ENCODE results near the gene UTF1. TPM values are rescaled to one million over a fixed set of nuclear protein-coding genes. Genes with fewer than 3 reads are reported as not detected.

The UTF1 gene
- polyA plus RNA-seq, 1 donor from 2014 or later: not detected

DNA sequence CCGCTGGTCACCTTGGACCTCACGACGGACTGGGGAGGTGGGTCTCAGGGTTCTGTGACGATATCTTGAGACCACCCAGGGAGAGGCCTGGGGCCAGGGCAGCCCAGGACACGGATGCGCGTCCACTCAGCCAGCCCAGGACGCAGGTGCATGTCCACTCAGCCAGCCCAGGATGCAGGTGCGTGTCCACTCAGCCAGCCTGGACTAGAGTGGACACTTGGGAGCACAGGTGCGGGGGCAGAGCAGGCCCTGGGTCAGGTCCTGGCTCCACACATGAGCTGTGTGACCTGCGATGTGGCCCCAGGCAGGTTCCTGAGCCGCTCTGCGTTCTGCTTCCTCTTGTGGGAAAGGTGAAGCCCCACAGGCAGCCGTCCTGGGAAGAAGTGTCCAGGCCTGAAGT is 47.8 kb upstream of the UTF1 start:
- Histone ChIP-seq H3K4me2 (ENCODE audit: low read length) (no peak overlapping the region), H3K9ac (ENCODE audit: low read length) (no peak overlapping the region), H3F3A (ENCODE audit: insufficient read depth, low read length, poor library complexity, severe bottlenecking) (no peaks in the 10 kb centered on the region), H3K9me3 (ENCODE audit: low read length) (no peaks in the 10 kb centered on the region), H3K27ac (ENCODE audit: low read length) (no peak overlapping the region), H2AFZ (ENCODE audit: low read depth, low read length) (no peak overlapping the region), H3K4me3 (ENCODE audit: low read length) (no peak overlapping the region), H3K36me3 (ENCODE audit: insufficient read depth, low read length) (no peaks in the 10 kb centered on the region), H3K27me3 (ENCODE audit: insufficient read depth, low read depth, low read length) (no peaks in the 10 kb centered on the region), H3K9me2 (ENCODE audit: insufficient read depth, low read length) (no peaks in the 10 kb centered on the region), H3K79me2 (replicated peaks; ENCODE audit: insufficient read depth, low read length) (no peaks in the 10 kb centered on the region), H4K20me1 (ENCODE audit: insufficient read depth) (no peaks in the 10 kb centered on the region)
- TF ChIP-seq, protein P1, sequence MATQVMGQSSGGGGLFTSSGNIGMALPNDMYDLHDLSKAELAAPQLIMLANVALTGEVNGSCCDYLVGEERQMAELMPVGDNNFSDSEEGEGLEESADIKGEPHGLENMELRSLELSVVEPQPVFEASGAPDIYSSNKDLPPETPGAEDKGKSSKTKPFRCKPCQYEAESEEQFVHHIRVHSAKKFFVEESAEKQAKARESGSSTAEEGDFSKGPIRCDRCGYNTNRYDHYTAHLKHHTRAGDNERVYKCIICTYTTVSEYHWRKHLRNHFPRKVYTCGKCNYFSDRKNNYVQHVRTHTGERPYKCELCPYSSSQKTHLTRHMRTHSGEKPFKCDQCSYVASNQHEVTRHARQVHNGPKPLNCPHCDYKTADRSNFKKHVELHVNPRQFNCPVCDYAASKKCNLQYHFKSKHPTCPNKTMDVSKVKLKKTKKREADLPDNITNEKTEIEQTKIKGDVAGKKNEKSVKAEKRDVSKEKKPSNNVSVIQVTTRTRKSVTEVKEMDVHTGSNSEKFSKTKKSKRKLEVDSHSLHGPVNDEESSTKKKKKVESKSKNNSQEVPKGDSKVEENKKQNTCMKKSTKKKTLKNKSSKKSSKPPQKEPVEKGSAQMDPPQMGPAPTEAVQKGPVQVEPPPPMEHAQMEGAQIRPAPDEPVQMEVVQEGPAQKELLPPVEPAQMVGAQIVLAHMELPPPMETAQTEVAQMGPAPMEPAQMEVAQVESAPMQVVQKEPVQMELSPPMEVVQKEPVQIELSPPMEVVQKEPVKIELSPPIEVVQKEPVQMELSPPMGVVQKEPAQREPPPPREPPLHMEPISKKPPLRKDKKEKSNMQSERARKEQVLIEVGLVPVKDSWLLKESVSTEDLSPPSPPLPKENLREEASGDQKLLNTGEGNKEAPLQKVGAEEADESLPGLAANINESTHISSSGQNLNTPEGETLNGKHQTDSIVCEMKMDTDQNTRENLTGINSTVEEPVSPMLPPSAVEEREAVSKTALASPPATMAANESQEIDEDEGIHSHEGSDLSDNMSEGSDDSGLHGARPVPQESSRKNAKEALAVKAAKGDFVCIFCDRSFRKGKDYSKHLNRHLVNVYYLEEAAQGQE (IDR thresholded peaks at IDR 0.05; ENCODE audit: borderline replicate concordance): no peak

DNA sequence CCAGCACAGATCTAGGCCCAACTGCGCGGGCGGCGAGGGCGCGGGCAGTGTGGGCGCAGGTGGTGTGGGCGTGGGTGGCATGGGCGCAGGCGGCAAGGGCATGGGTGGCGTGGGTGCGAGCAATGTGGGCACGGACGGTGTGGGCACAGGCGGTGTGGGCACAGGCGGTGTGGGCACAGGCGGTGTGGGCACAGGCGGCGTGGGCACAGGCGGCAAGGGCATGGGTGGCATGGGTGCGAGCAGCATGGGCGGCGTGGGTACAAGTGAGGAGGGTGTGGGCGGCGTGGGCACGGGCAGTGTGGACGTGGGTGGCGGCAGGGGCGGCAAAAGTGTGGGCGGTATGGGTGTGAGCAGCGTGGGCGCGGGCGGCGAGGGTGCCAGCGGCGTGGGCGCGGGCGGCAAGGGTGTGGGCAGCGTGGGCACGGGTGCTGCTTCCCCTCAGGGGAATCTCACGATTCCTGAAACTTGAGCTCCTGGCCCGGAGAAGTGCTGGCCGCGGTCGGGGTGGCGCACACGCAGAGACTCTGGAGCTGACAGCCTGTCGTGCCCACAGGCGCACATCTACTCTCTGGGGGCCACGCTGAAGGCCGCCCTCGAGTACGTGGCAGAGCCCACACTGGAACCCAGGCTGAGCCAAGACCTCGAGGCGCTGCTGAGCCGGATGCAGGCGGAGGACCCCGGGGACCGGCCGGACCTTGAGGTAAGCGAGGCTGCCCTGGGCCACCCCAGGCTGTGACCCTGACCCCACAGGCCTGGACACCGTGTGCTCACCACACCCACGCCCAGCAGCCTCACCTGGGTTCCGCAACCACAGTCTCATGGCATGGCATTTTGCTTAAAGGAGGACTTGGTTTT is 47.0 kb upstream of the UTF1 start:
- Histone ChIP-seq H4K20me1 (ENCODE audit: insufficient read depth) (no peaks in the 10 kb centered on the region), H3K4me3 (ENCODE audit: low read length) (no peak overlapping the region), H3K36me3 (ENCODE audit: insufficient read depth, low read length) (no peaks in the 10 kb centered on the region), H3K9ac (ENCODE audit: low read length) (no peak overlapping the region), H3F3A (ENCODE audit: insufficient read depth, low read length, poor library complexity, severe bottlenecking) (no peaks in the 10 kb centered on the region), H3K9me3 (ENCODE audit: low read length) (no peaks in the 10 kb centered on the region), H3K9me2 (ENCODE audit: insufficient read depth, low read length) (no peaks in the 10 kb centered on the region), H2AFZ (ENCODE audit: low read depth, low read length) (no peak overlapping the region), H3K27ac (ENCODE audit: low read length) (no peak overlapping the region), H3K4me2 (ENCODE audit: low read length) (no peak overlapping the region), H3K79me2 (replicated peaks; ENCODE audit: insufficient read depth, low read length) (no peaks in the 10 kb centered on the region), H3K27me3 (ENCODE audit: insufficient read depth, low read depth, low read length) (no peaks in the 10 kb centered on the region)
- TF ChIP-seq, protein P1 (IDR thresholded peaks at IDR 0.05; ENCODE audit: borderline replicate concordance): no peak
- no peak for TF ChIP-seq SMC3 (conservative IDR thresholded peaks at IDR 0.05; ENCODE audit: poor library complexity)
- TF ChIP-seq POLR2AphosphoS5 (IDR thresholded peaks at IDR 0.05): no peak
- no peak for TF ChIP-seq EZH2 (IDR thresholded peaks at IDR 0.05; ENCODE audit: borderline replicate concordance, insufficient read depth, low read length, poor library complexity, severe bottlenecking)
- TF ChIP-seq EP300 (conservative IDR thresholded peaks at IDR 0.05; ENCODE audit: poor library complexity, severe bottlenecking): no peak
- TF ChIP-seq MXI1 (conservative IDR thresholded peaks at IDR 0.05; ENCODE audit: poor library complexity, severe bottlenecking): no peak
- no peak for TF ChIP-seq CTCF (IDR thresholded peaks at IDR 0.05; ENCODE audit: poor library complexity, severe bottlenecking)
- TF ChIP-seq RAD21 (conservative IDR thresholded peaks at IDR 0.05): no peak
- TF ChIP-seq TAF1 (IDR thresholded peaks at IDR 0.05; ENCODE audit: low read depth): no peak
